T-helper 1 cell treated with Interleukin-12 subunit alpha and Interleukin-12 subunit beta and Interleukin-4 antibody, amounts not matched to agents 30 μg/mL and 1 μg/mL, for 36 hours (primary cell): ENCODE results near the gene GOLIM4.

Experiments
- H3K27ac Mint-ChIP-seq: one replicate; pipeline ENCODE4 v1.8.0; 2021; ENCODE audit warnings: mild to moderate bottlenecking, mixed read lengths
- H3K27me3 Mint-ChIP-seq: one replicate; pipeline ENCODE4 v1.8.0; 2021; ENCODE audit warnings: low read depth, mixed read lengths
- H3K36me3 Mint-ChIP-seq: one replicate; pipeline ENCODE4 v1.8.0; 2021; ENCODE audit warnings: low read depth, mixed read lengths
- H3K4me1 Mint-ChIP-seq: one replicate; pipeline ENCODE4 v1.8.0; 2021; ENCODE audit warnings: low read depth, mixed read lengths
- H3K4me3 Mint-ChIP-seq: one replicate; pipeline ENCODE4 v1.8.0; 2021; ENCODE audit warnings: mild to moderate bottlenecking, moderate library complexity, mixed read lengths
- H3K9me3 Mint-ChIP-seq: one replicate; pipeline ENCODE4 v1.8.0; 2021; ENCODE audit warnings: mixed read lengths

GOLIM4 gene

DNA sequence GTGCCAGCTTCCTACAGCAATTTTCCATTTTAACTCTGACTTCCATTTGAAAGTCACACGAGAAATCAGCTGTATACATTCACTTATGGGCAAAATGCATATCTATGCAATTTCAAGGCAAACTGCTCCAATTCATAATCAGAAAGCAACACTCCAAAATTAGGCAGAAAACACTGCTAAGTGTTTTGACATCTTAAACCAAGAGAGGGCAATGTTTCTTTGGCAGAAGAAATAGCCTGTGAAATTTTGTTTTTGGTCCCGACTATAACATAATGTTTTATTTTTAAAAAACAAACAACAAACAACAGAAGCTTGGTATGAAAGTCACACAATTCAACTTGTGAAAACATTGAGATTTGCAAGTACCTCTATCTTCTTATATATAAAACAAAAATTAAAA is 42.6 kb downstream of the GOLIM4 start:
- no peak overlapping the region for H3K4me3 Mint-ChIP-seq
- no peaks in the 10 kb centered on the region for H3K4me1 Mint-ChIP-seq
- no peaks in the 10 kb centered on the region for H3K9me3 Mint-ChIP-seq
- no peak overlapping the region for H3K27ac Mint-ChIP-seq
- no peaks in the 10 kb centered on the region for H3K36me3 Mint-ChIP-seq
- H3K27me3 Mint-ChIP-seq, result peaks cover 4% of the 10 kb centered on the region

DNA sequence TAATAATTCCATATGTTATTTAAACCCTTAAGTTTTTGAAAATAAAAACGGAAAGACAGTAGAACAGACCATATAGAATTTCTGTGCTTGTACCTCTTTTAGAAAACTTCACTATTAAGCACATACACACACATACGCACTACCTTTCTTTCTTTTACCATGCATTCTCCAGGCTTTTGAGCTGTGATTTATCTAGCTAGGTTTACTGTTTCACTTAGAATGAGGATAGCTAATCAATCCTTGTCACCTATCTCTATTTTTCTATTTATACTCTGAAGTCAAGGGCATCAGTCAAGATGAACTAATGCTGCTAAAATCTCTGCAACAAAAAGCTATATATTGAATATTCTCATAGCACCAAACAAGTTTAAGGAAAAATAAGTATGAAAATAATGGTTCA is 43.2 kb downstream of the GOLIM4 start:
- H3K4me1 Mint-ChIP-seq, result no peaks in the 10 kb centered on the region
- H3K9me3 Mint-ChIP-seq, result no peaks in the 10 kb centered on the region
- H3K4me3 Mint-ChIP-seq, result no peak overlapping the region
- H3K27me3 Mint-ChIP-seq, result peaks cover 4% of the 10 kb centered on the region
- H3K36me3 Mint-ChIP-seq, result no peaks in the 10 kb centered on the region
- H3K27ac Mint-ChIP-seq, result no peak overlapping the region

DNA sequence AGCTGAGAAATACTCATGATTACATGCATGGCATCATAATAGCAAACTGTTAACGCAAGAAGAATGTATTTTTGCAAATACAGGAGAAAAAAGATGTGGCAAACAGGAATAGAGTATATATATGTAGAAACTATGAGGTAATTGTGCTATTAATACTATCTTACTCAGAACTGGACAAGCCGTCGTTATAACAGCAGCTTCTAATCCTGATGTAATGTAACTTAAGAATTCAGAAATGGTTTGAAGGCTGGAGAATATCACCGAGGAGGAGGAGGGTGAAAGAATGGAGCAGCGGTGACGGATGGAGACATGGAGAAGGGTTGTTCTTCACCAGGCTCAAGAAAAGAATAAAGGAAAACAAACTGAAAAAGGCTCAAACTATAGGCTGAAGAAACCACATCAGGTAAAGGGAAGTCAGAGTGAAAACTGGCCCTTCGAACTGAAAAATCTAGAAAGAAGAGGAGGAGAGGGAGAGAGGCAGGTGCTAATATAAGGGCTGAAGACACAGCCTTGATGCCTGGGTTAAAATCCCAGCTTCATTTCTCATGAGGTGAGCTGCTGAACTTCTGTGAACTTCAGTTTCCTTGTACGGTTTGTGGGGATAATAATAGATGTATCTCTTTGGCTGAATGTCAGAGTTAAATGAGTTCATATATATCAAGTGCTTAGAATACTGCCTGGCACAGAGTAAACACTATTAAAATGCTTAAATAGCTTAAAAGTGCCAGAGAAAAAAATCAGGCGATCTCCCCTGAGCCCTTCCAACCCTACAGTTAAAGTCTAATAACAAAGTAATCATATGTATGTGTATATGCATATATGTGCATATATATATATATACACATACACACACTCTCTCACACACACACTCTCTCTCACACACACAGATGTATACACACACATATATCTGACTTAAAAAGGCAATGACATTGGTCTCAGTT is 43.9 kb downstream of the GOLIM4 start:
- no peak overlapping the region for H3K4me3 Mint-ChIP-seq
- H3K9me3 Mint-ChIP-seq, result no peaks in the 10 kb centered on the region
- H3K27ac Mint-ChIP-seq, result no peak overlapping the region
- H3K4me1 Mint-ChIP-seq, result no peaks in the 10 kb centered on the region
- peaks cover 4% of the 10 kb centered on the region for H3K27me3 Mint-ChIP-seq
- no peaks in the 10 kb centered on the region for H3K36me3 Mint-ChIP-seq

DNA sequence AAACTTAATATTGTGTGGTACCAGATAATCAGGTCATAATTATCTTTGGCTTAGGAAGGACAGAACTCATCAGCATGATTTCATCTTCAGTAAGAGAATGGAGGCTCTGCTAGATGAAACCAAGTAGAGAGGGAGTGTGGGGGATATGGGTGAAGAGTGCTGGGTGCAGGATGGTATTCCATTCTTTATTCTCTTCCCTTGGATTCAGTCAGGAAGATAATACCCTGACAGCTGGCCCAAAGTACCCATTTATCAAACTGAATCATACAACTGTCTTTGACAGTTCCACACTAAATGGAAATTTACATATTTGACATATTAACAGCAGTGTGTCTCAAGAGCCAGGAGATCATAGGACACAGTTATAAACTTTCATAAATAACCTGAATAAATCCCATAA is 44.7 kb downstream of the GOLIM4 start:
- Mint-ChIP-seq H3K36me3 (no peaks in the 10 kb centered on the region), H3K27me3 (peaks cover 4% of the 10 kb centered on the region), H3K27ac (no peak overlapping the region), H3K4me1 (no peaks in the 10 kb centered on the region), H3K9me3 (no peaks in the 10 kb centered on the region), H3K4me3 (no peak overlapping the region)

DNA sequence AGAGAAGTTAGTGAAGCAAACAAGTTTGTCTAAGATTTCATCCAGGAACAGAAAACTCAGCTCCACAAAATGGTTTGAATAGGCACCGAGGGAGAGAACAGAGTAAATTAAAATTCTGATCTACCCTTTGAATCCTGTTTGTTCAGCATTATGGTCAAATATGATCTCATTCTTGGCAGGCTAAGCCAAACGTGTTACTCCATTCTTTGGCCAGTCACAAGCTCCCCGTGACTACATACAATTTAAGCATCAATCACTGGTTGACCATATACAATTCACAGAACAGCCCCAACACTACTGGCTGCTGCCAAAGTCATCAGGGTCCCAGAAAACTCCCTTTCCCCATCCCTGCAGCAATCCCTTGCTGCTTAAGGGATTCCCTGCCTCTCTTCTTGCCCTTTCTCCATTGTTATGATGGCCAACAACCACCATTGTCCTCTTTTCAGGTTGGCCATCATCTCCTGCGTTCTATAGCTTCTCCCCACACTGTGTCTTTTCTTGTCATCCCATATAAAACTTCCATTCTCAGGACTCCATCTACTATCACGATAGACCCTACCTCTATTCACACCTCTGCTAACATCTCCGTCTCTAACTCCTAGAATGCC is 46.3 kb downstream of the GOLIM4 start:
- H3K27me3 Mint-ChIP-seq, result peaks cover 4% of the 10 kb centered on the region
- H3K27ac Mint-ChIP-seq, result no peak overlapping the region
- peaks cover 2% of the 10 kb centered on the region for H3K4me1 Mint-ChIP-seq
- H3K4me3 Mint-ChIP-seq, result no peak overlapping the region
- no peaks in the 10 kb centered on the region for H3K36me3 Mint-ChIP-seq
- H3K9me3 Mint-ChIP-seq, result no peaks in the 10 kb centered on the region

DNA sequence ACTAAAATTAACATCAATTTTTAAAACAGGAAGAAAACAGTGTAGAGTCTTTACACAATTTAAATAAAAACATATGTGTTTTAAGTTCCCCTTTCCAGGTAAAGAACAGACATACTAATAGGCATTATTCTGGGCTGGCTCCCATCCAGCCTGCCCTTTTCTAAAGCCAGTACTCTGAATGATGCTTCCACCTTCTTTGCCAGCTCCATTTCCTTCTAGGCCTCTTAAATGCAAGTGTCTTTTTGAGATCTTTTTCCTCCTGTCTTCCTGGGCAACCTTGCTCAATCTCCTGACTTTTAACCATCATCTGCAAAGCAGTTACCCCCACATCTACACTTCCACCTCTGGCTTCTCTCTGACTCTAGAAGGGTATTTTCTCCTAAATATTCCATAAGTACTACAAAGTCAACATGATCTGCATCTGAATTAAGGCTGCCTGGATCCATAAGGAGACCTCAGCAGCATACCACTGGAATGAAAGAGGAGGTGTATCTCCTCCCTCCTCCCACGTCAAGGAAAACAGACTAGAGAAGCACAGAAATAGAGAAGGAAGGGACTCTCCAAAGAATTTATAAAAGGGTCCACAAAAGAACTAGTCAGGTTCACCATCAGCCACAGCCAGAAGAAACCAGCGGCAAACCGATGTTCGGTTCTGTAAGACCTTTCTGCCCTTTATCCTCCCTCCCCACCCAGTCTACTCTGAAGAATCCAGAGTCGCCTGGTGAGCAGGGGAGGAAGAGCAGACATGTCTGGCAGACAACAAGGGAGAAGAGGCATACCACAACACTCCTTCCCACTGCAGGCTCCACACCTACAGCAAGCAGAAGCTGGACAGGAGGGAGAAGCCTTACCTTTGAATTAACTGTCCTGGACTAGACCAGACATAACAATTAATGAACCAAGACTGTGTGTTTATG is 47.1 kb downstream of the GOLIM4 start:
- H3K4me3 Mint-ChIP-seq, result no peak overlapping the region
- H3K27ac Mint-ChIP-seq, result no peak overlapping the region
- no peaks in the 10 kb centered on the region for H3K36me3 Mint-ChIP-seq
- H3K27me3 Mint-ChIP-seq, result peaks cover 4% of the 10 kb centered on the region
- peaks cover 2% of the 10 kb centered on the region for H3K4me1 Mint-ChIP-seq
- no peaks in the 10 kb centered on the region for H3K9me3 Mint-ChIP-seq

DNA sequence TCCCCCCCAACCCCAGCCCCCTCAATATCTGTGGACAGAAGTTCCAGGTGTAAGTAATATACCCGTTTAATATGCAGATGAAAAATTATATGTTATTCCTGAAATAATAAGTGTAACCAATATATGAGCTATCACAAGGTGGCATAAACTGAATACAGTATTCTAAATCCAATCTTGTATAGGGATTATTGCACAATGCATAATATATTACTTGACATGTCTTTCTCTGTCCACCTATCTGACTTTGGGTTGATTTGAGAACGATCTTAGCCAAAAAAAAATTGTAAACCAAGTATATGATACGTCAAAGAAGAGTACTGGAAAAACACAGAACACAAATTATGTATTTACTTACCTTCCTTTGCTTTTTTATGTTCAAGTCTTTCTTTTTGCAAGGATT is 47.8 kb downstream of the GOLIM4 start:
- Mint-ChIP-seq H3K36me3 (no peaks in the 10 kb centered on the region), H3K4me1 (peaks cover 2% of the 10 kb centered on the region)

DNA sequence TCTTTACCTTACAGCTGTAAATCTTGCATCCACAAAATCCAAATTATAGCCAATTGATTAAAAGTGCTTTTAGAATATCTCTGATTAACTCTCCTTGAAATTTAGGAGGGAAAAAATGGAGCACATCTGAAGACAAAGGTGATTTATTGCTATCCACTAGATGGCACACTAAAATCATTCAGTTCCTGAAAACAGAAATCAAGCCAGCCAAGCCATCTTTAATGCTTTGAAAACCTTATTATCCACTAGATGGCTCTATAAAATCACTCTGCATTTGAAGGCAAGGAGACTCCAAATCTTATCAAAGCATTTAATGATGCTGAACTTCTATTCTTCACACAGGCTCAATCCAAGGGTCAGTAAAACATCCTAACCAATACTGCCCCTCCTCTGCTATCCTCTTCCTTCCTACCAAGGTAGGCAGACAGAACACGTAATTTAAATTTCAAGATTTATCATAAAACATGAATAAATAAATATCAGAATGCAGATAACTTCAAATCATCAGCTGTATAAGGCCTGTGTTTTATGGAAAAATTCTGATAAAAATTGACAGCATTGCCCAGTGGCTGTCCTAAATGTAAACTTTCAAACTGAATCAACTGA is 48.4 kb downstream of the GOLIM4 start:
- Mint-ChIP-seq H3K4me1 (peaks cover 2% of the 10 kb centered on the region), H3K27me3 (peaks cover 4% of the 10 kb centered on the region), H3K27ac (no peak overlapping the region), H3K36me3 (no peaks in the 10 kb centered on the region), H3K9me3 (no peaks in the 10 kb centered on the region), H3K4me3 (no peak overlapping the region)

More for the DNA sequence above, 47.8 kb downstream of the GOLIM4 start:
- Mint-ChIP-seq H3K27me3 (peaks cover 4% of the 10 kb centered on the region), H3K9me3 (no peaks in the 10 kb centered on the region), H3K4me3 (no peak overlapping the region), H3K27ac (no peak overlapping the region)

DNA sequence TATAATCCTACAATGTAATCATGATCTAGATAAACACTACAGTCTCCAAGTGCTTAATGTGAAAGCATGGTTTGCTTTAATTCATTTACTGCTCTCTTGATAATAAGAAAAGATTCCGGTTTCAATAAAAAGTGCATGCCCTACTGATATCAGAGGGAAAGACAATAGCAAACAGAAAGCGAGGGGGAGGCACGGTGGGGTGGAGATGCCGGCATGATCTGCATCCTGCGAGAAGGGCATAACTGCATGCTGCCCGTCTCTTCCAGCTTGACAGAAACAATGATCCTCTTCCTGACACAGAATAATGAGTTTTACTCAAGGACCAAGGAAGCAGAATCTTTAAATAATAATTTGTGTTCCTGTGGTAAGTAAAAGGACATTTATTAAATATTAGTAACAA is 51.7 kb downstream of the GOLIM4 start:
- Mint-ChIP-seq H3K36me3 (no peaks in the 10 kb centered on the region), H3K4me1 (peaks cover 2% of the 10 kb centered on the region), H3K9me3 (no peaks in the 10 kb centered on the region), H3K27ac (no peak overlapping the region), H3K27me3 (no peaks in the 10 kb centered on the region), H3K4me3 (no peak overlapping the region)

DNA sequence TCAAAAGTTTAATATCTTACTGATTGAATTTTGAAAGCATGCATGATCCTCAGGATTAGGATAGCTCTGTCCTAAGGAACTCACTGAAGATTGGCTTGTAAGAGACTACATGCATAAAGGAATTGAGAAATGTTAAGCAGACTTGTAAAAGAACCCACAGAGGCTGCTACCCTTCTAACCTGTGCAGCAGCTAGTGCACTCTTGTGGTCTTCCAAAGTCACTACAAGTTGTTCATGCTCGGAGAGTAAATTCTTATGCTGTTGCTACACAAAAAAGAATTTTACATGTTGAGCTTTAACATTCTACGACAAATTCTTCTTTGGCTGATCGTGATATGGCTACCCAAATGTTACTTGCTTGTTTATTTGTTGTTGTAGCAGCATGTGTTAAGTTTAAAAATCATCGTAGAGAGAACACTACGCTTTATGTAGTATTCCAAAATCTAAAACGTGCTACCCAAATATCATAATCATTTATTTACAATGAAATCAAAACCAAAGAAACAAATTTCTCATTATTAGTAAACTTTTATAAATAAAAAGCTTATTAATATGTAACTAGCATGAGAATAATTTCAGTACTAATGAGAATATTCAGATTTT is 55.0 kb downstream of the GOLIM4 start:
- H3K4me3 Mint-ChIP-seq, result no peak overlapping the region
- peaks cover 2% of the 10 kb centered on the region for H3K4me1 Mint-ChIP-seq
- no peaks in the 10 kb centered on the region for H3K9me3 Mint-ChIP-seq
- no peaks in the 10 kb centered on the region for H3K27me3 Mint-ChIP-seq
- H3K36me3 Mint-ChIP-seq, result no peaks in the 10 kb centered on the region
- H3K27ac Mint-ChIP-seq, result no peak overlapping the region

DNA sequence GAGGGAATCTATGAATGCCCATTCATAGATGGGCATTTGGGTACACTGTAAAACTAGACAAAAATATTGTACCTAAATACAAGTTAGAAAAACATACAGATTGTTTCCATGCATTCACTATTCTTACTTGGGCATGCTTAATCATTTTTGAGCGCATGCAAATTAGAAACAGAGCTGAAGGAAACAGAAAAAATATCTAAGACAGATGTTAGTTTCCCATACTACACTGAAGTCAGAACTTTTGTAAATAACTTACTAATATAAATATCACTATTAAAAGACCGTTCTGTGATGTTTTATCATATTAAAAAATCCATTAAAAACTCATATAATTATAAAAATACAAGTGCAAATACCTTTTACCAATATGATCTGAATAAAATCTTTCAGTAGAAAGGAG is 58.7 kb downstream of the GOLIM4 start:
- Mint-ChIP-seq H3K36me3 (no peaks in the 10 kb centered on the region), H3K4me3 (no peak overlapping the region), H3K27me3 (no peaks in the 10 kb centered on the region), H3K27ac (no peak overlapping the region), H3K4me1 (no peaks in the 10 kb centered on the region), H3K9me3 (no peaks in the 10 kb centered on the region)

DNA sequence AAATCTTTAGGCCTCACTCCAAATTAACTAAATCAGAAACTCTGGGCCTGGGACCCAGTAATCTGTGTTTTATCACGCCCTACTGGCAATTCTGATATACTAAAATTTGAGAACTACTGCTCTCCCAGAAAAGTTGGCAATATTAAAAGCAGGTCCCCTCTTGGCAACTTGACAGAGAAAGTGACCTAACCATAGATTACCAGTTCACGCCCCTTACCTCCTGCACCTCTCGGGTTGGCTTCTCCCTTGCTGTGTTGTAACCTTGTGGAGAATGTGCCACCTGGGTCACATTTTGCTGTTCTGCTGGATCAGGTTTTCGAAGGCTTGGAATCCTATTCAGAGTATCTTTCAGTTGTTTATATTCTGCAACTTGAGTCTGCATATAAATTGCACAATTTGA is 59.1 kb downstream of the GOLIM4 start:
- Mint-ChIP-seq H3K4me1 (no peaks in the 10 kb centered on the region), H3K4me3 (no peak overlapping the region), H3K27me3 (no peaks in the 10 kb centered on the region), H3K9me3 (no peaks in the 10 kb centered on the region), H3K36me3 (no peaks in the 10 kb centered on the region), H3K27ac (no peak overlapping the region)

DNA sequence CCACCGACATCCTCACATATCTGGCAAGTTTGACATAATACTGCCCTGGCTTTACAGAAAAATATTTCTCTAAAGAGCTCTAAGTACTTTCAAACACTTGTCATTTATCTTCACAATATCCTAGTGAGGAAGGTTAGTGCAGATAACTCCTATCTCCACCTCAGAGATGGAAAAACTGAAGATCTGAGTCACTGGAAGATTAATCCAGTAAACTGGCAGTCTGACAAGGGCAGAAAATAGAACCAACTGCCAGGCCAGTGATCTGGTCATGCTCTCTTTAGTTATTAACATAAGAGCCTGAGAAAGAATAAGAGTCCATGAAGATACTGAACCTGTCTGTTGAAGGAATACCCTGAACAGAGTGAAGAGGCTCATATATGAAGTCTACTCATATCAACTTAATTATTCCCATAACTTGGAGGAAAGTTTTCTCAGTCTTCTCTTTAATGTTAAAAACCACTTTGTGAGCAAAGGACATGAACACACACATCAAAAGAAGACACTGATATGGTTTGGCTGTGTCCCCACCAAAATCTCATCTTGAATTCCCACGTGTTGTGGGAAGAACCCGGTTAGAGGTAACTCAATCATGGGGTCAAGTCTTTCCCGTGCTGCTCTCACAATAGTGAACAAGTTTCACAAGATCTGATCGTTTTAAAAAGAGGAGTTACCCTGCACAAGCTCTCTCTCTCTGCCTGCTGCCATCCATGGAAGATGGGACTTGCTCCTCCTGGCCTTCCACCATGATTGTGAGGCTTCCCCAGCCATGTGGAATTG is 61.4 kb downstream of the GOLIM4 start:
- no peaks in the 10 kb centered on the region for H3K27me3 Mint-ChIP-seq
- no peaks in the 10 kb centered on the region for H3K9me3 Mint-ChIP-seq
- no peak overlapping the region for H3K27ac Mint-ChIP-seq
- H3K4me1 Mint-ChIP-seq, result no peaks in the 10 kb centered on the region
- no peak overlapping the region for H3K4me3 Mint-ChIP-seq
- no peaks in the 10 kb centered on the region for H3K36me3 Mint-ChIP-seq
